Glutamatergic neuron (in vitro differentiated cells): ENCODE data around the gene MLKL. TPM values are rescaled to one million over a fixed set of nuclear protein-coding genes. Genes with fewer than 3 reads are reported as not detected.
"Not testable (repeated sequence)": the region's sequence is repeated elsewhere in the genome, so short reads cannot be mapped to it uniquely, and the experiment has no call there.

ENCODE experiments used
- DNase-seq: peaks from one replicate; pipeline ENCODE4 v3.0.0; 2022
- H3K27ac Mint-ChIP-seq: one replicate; pipeline ENCODE4 v1.8.0; 2020; ENCODE audit warnings: mild to moderate bottlenecking, mixed read lengths, inconsistent platforms; ENCODE audit not compliant: unreplicated experiment
- H3K27me3 Mint-ChIP-seq: one replicate; pipeline ENCODE4 v1.8.0; 2020; ENCODE audit warnings: mild to moderate bottlenecking, moderate library complexity, mixed read lengths, inconsistent platforms; ENCODE audit not compliant: unreplicated experiment
- H3K36me3 Mint-ChIP-seq: one replicate; pipeline ENCODE4 v1.8.0; 2020; ENCODE audit warnings: mild to moderate bottlenecking, mixed read lengths, inconsistent platforms; ENCODE audit not compliant: unreplicated experiment
- H3K4me1 Mint-ChIP-seq: one replicate; pipeline ENCODE4 v1.8.0; 2020; ENCODE audit warnings: mild to moderate bottlenecking, low read depth, mixed read lengths, inconsistent platforms; ENCODE audit not compliant: unreplicated experiment
- H3K4me3 Mint-ChIP-seq: one replicate; pipeline ENCODE4 v1.8.0; 2020; ENCODE audit warnings: mild to moderate bottlenecking, mixed read lengths, inconsistent platforms; ENCODE audit not compliant: unreplicated experiment
- H3K9me3 Mint-ChIP-seq: one replicate; pipeline ENCODE4 v1.8.0; 2020; ENCODE audit warnings: mild to moderate bottlenecking, moderate library complexity, mixed read lengths, inconsistent platforms; ENCODE audit not compliant: unreplicated experiment
- CTCF ChIP-seq: fragments of 200-600 bp; sonication (generic); IDR thresholded peaks from one replicate; pipeline ENCODE4 v1.5.0; 2021; ENCODE audit not compliant: partially characterized antibody, unreplicated experiment
- total RNA-seq: library from RNA; stranded (reverse); fragmentation: NEBNext Ultra II Directional; extraction: Animal tissue kit (Norgen Biotek cat#: 25700); gene quantifications from one replicate; pipeline ENCODE4 v1.2.1, GENCODE V29; 2021; ENCODE audit not compliant: unreplicated experiment

Gene MLKL
- total RNA-seq, 1 donor from 2014 or later, result not detected

GRCh38 chr16:74673876-74674275, 26.8 kb downstream of the MLKL start:
- Mint-ChIP-seq H3K4me3 (no peak overlapping the region), H3K27me3 (no peaks in the 10 kb centered on the region), H3K36me3 (no peaks in the 10 kb centered on the region), H3K9me3 (no peaks in the 10 kb centered on the region), H3K27ac (no peak overlapping the region), H3K4me1 (no peaks in the 10 kb centered on the region)
- no peak for TF ChIP-seq CTCF
- no peak for DNase-seq

- not testable (repeated sequence) for H3K4me3 Mint-ChIP-seq, H3K9me3 Mint-ChIP-seq, H3K4me1 Mint-ChIP-seq, H3K27ac Mint-ChIP-seq, H3K27me3 Mint-ChIP-seq, H3K36me3 Mint-ChIP-seq, DNase-seq
These were observed 31.8 kb downstream of the MLKL start for GRCh38 chr16:74668877-74669276.

- H3K9me3 Mint-ChIP-seq, result peaks cover 3% of the 10 kb centered on the region
- H3K36me3 Mint-ChIP-seq, result no peaks in the 10 kb centered on the region
- no peaks in the 10 kb centered on the region for H3K27me3 Mint-ChIP-seq
- no peak for TF ChIP-seq CTCF
- DNase-seq, result peak; percentile 35
- peaks cover 4% of the 10 kb centered on the region for H3K4me1 Mint-ChIP-seq
- H3K27ac Mint-ChIP-seq, result peak overlapping the region; percentile 69
- peak overlapping the region; percentile 96 for H3K4me3 Mint-ChIP-seq
These were observed 33.4 kb downstream of the MLKL start for GRCh38 chr16:74667255-74667700.

GRCh38 chr16:74666425-74667254, 34.0 kb downstream of the MLKL start, which contains the start of gene RFWD3:
Gene RFWD3 (minus strand): TSS chr16:74666877. CDS start chr16:74661449, 5,428 bp downstream.
- H3K27ac Mint-ChIP-seq, result peak within 1 kb of the TSS; percentile 69
- no peaks in the 10 kb centered on the region for H3K36me3 Mint-ChIP-seq
- H3K9me3 Mint-ChIP-seq, result peaks cover 3% of the 10 kb centered on the region
- H3K27me3 Mint-ChIP-seq, result no peaks in the 10 kb centered on the region
- peak within 1 kb of the TSS; percentile 96 for H3K4me3 Mint-ChIP-seq
- peaks cover 4% of the 10 kb centered on the region for H3K4me1 Mint-ChIP-seq
- peak; percentile 93 for DNase-seq
- TF ChIP-seq CTCF, result no peak

GRCh38 chr16:74666010-74666421, 34.6 kb downstream of the MLKL start:
- Mint-ChIP-seq H3K27me3 (no peaks in the 10 kb centered on the region), H3K4me1 (peaks cover 4% of the 10 kb centered on the region), H3K36me3 (no peaks in the 10 kb centered on the region), H3K4me3 (peak overlapping the region; percentile 96), H3K9me3 (peaks cover 3% of the 10 kb centered on the region), H3K27ac (no peak overlapping the region)
- no peak for TF ChIP-seq CTCF
- no peak for DNase-seq
